ENCODE results near the gene GBE1.

- TF ChIP-seq CTCF (IDR thresholded peaks at IDR 0.05) (peak; percentile 53; the same call in 1 of the 2 replicates), SP1 (CRISPR knock-in tag; conservative IDR thresholded peaks at IDR 0.05) (no peak), ZNF423 (CRISPR knock-in tag; IDR thresholded peaks at IDR 0.05) (no peak), HMGXB4 (CRISPR knock-in tag; IDR thresholded peaks at IDR 0.05) (no peak), ZNF396 (CRISPR knock-in tag; IDR thresholded peaks at IDR 0.05; ENCODE audit: borderline replicate concordance) (no peak), TCF7 (CRISPR knock-in tag; IDR thresholded peaks at IDR 0.05; ENCODE audit: low read depth) (no peak), TEAD4 (CRISPR knock-in tag; IDR thresholded peaks at IDR 0.05) (no peak), ZBTB21 (CRISPR knock-in tag; IDR thresholded peaks at IDR 0.05; ENCODE audit: borderline replicate concordance) (no peak), JUN (CRISPR knock-in tag; IDR thresholded peaks at IDR 0.05) (no peak), ZNF425 (CRISPR knock-in tag; conservative IDR thresholded peaks at IDR 0.05) (no peak)
- TF ChIP-seq, protein P1, sequence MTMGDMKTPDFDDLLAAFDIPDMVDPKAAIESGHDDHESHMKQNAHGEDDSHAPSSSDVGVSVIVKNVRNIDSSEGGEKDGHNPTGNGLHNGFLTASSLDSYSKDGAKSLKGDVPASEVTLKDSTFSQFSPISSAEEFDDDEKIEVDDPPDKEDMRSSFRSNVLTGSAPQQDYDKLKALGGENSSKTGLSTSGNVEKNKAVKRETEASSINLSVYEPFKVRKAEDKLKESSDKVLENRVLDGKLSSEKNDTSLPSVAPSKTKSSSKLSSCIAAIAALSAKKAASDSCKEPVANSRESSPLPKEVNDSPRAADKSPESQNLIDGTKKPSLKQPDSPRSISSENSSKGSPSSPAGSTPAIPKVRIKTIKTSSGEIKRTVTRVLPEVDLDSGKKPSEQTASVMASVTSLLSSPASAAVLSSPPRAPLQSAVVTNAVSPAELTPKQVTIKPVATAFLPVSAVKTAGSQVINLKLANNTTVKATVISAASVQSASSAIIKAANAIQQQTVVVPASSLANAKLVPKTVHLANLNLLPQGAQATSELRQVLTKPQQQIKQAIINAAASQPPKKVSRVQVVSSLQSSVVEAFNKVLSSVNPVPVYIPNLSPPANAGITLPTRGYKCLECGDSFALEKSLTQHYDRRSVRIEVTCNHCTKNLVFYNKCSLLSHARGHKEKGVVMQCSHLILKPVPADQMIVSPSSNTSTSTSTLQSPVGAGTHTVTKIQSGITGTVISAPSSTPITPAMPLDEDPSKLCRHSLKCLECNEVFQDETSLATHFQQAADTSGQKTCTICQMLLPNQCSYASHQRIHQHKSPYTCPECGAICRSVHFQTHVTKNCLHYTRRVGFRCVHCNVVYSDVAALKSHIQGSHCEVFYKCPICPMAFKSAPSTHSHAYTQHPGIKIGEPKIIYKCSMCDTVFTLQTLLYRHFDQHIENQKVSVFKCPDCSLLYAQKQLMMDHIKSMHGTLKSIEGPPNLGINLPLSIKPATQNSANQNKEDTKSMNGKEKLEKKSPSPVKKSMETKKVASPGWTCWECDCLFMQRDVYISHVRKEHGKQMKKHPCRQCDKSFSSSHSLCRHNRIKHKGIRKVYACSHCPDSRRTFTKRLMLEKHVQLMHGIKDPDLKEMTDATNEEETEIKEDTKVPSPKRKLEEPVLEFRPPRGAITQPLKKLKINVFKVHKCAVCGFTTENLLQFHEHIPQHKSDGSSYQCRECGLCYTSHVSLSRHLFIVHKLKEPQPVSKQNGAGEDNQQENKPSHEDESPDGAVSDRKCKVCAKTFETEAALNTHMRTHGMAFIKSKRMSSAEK (CRISPR knock-in tag; IDR thresholded peaks at IDR 0.05; ENCODE audit: borderline replicate concordance) = no peak
- TF ChIP-seq, protein P2, sequence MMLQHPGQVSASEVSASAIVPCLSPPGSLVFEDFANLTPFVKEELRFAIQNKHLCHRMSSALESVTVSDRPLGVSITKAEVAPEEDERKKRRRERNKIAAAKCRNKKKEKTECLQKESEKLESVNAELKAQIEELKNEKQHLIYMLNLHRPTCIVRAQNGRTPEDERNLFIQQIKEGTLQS (CRISPR knock-in tag; conservative IDR thresholded peaks at IDR 0.05) = no peak
- TF ChIP-seq, protein P3, sequence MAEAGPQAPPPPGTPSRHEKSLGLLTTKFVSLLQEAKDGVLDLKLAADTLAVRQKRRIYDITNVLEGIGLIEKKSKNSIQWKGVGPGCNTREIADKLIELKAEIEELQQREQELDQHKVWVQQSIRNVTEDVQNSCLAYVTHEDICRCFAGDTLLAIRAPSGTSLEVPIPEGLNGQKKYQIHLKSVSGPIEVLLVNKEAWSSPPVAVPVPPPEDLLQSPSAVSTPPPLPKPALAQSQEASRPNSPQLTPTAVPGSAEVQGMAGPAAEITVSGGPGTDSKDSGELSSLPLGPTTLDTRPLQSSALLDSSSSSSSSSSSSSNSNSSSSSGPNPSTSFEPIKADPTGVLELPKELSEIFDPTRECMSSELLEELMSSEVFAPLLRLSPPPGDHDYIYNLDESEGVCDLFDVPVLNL (CRISPR knock-in tag; IDR thresholded peaks at IDR 0.05; ENCODE audit: borderline replicate concordance, low read depth) = no peak
- TF ChIP-seq, protein P4, sequence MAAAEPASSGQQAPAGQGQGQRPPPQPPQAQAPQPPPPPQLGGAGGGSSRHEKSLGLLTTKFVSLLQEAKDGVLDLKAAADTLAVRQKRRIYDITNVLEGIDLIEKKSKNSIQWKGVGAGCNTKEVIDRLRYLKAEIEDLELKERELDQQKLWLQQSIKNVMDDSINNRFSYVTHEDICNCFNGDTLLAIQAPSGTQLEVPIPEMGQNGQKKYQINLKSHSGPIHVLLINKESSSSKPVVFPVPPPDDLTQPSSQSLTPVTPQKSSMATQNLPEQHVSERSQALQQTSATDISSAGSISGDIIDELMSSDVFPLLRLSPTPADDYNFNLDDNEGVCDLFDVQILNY (CRISPR knock-in tag; IDR thresholded peaks at IDR 0.05) = no peak
These were observed 179.4 kb downstream of the GBE1 start for GRCh38 chr3:81581966-81582599.
